Neural progenitor cell (in vitro differentiated cells): ENCODE measurements around the gene RARRES2. TPM values are rescaled to one million over a fixed set of nuclear protein-coding genes. Genes with fewer than 3 reads are reported as not detected.

ENCODE experiments used
- DNase-seq: peaks from one replicate; pipeline ENCODE4 v3.0.0-alpha.2; 2016; ENCODE audit warnings: low spot score
- H2AFZ ChIP-seq: fragments of 200-600 bp; sonication (generic); replicated peaks from 2 replicates; pipeline ENCODE4 v1.6.1; 2016; ENCODE audit warnings: antibody characterized with exemption
- H3F3A ChIP-seq: fragments of 200-600 bp; sonication (generic); 2 replicates; pipeline ENCODE4 v1.6.1; 2016; ENCODE audit warnings: antibody characterized with exemption, low read depth
- H3K27ac ChIP-seq: fragments of 200-600 bp; sonication (generic); 2 replicates; pipeline ENCODE4 v1.5.1; 2016; ENCODE audit warnings: mild to moderate bottlenecking
- H3K27me3 ChIP-seq: fragments of 200-600 bp; sonication (generic); 2 replicates; pipeline ENCODE4 v1.6.1; 2016; ENCODE audit warnings: mild to moderate bottlenecking, moderate library complexity
- H3K36me3 ChIP-seq: fragments of 200-600 bp; sonication (generic); 2 replicates; pipeline ENCODE4 v1.5.1; 2016
- H3K4me1 ChIP-seq: fragments of 200-600 bp; sonication (generic); 2 replicates; pipeline ENCODE4 v1.6.1; 2016; ENCODE audit warnings: mixed run types
- H3K4me2 ChIP-seq: fragments of 200-600 bp; sonication (generic); 2 replicates; pipeline ENCODE4 v1.6.1; 2016
- H3K4me3 ChIP-seq: fragments of 200-600 bp; sonication (generic); 2 replicates; pipeline ENCODE4 v1.5.1; 2016
- H3K79me2 ChIP-seq: fragments of 200-600 bp; sonication (generic); 2 replicates; pipeline ENCODE4 v1.6.1; 2016; ENCODE audit warnings: low read depth
- H3K9ac ChIP-seq: fragments of 200-600 bp; sonication (generic); 2 replicates; pipeline ENCODE4 v1.6.1; 2016
- H3K9me3 ChIP-seq: fragments of 200-600 bp; sonication (generic); 2 replicates; pipeline ENCODE4 v1.5.1; 2016; ENCODE audit warnings: low read depth
- H4K20me1 ChIP-seq: fragments of 200-600 bp; sonication (generic); 2 replicates; pipeline ENCODE4 v1.6.1; 2016; ENCODE audit warnings: low read depth
- H3K27ac Mint-ChIP-seq: 3 replicates; pipeline ENCODE4 v1.8.0; 2021; ENCODE audit warnings: mixed read lengths
- H3K27me3 Mint-ChIP-seq: 2 replicates; pipeline ENCODE4 v1.8.0; 2022; ENCODE audit warnings: low read depth, mild to moderate bottlenecking, inconsistent platforms, moderate library complexity, mixed read lengths; ENCODE audit not compliant: insufficient read depth
- H3K36me3 Mint-ChIP-seq: 3 replicates; pipeline ENCODE4 v1.8.0; 2021; ENCODE audit warnings: mixed read lengths
- H3K4me1 Mint-ChIP-seq: 3 replicates; pipeline ENCODE4 v1.8.0; 2021; ENCODE audit warnings: mixed read lengths
- H3K4me3 Mint-ChIP-seq: 3 replicates; pipeline ENCODE4 v1.8.0; 2021; ENCODE audit warnings: mild to moderate bottlenecking, moderate library complexity, mixed read lengths
- H3K9me3 Mint-ChIP-seq: 3 replicates; pipeline ENCODE4 v1.8.0; 2020; ENCODE audit warnings: mixed read lengths
- CTCF ChIP-seq: fragments of 200-600 bp; sonication (generic); IDR thresholded peaks from 2 replicates; pipeline ENCODE4 v1.5.1; 2017; ENCODE audit warnings: antibody characterized with exemption, mild to moderate bottlenecking
- EZH2 ChIP-seq: fragments of 200-600 bp; sonication (generic); IDR thresholded peaks from 2 replicates; pipeline ENCODE4 v1.6.1; 2017; ENCODE audit warnings: antibody characterized with exemption, mild to moderate bottlenecking, moderate library complexity
- EZH2phosphoT487 ChIP-seq: fragments of 200-600 bp; sonication (generic); IDR thresholded peaks from 2 replicates; pipeline ENCODE4 v1.6.1; 2017; ENCODE audit warnings: antibody characterized with exemption
- total RNA-seq: library from RNA; depleted of rRNA; stranded (reverse); fragments of >200 nt; gene quantifications from 2 replicates; pipeline ENCODE4 v1.2.3, GENCODE V29; 2015; ENCODE audit warnings: low replicate concordance

RARRES2 gene
- total RNA-seq, 1 donor from 2014 or later = 0.19 TPM

DNA sequence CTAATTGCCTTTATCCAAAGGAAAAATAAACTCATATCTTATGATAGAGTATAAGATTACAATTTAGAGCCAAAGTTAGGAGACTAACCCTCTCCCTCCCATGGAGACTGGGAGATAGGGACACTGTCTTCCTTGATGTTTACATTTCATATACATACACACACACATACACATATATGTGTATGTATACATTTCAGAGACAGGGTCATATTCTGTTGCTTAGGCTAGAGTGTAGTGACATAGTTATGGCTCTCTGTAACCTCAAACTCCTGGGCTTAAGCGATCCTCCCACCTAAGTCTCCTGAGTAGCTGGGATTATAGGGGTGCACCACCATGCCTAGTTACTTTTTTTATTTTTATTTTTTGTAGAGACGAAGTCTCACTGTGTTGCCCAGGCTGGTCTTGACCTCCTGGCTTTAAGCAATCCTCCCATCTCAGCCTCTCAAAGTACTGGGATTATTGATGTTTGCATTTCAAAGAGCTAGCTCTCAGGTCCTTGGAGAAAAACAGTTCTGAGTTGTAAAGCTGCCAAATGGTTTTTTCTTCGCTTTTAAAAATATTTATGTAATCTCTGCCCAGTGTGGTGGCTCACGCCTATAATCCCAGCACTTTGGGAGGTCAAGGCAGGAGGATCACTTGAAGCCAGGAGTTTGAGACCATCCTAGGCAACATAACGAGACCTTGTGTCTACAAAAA is 19.1 kb upstream of the RARRES2 start:
- Histone ChIP-seq H3K4me3 (no peak overlapping the region), H3K27ac (no peak overlapping the region)

DNA sequence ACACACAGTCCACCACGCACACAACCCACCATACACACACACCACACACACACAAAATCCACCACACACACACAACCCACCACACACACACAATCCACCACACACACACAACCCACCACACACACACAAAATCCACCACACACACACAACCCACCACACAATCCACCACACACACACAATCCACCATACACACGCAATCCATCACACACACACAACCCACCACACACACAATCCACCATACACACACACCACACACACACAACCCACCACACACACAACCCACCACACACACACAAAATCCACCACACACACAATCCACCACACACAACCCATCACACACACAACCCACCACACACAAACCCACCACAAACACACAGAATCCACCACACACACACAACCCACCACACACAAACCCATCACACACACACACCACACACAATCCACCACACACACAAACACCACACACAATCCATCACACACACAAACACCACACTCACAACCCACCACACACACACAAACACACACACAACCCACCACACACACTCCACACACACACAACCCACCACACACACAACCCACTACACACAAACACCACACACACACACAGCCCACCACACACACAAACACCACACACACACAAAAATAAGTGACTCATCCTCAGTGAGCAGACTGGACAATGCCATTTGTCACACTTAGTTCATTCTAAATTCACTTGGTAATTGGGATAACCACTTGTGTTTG is 18.4 kb upstream of the RARRES2 start:
- Histone ChIP-seq H3F3A (peaks cover 21% of the 10 kb centered on the region), H2AFZ (no peak overlapping the region), H3K4me1 (peaks cover 14% of the 10 kb centered on the region), H3K79me2 (no peaks in the 10 kb centered on the region), H3K4me2 (no peak overlapping the region), H3K4me3 (no peak overlapping the region), H4K20me1 (no peaks in the 10 kb centered on the region), H3K27me3 (no peaks in the 10 kb centered on the region), H3K9me3 (no peaks in the 10 kb centered on the region), H3K9ac (no peak overlapping the region), H3K36me3 (no peaks in the 10 kb centered on the region), H3K27ac (no peak overlapping the region)
- Mint-ChIP-seq H3K4me1 (peaks cover 43% of the 10 kb centered on the region), H3K27ac (peak overlapping the region; percentile 86), H3K36me3 (no peaks in the 10 kb centered on the region), H3K4me3 (peak overlapping the region; percentile 70), H3K27me3 (peaks cover 13% of the 10 kb centered on the region), H3K9me3 (peaks cover 2% of the 10 kb centered on the region)
- TF ChIP-seq EZH2phosphoT487 (no peak), EZH2 (no peak), CTCF (no peak)
- no peak for DNase-seq

More for the DNA sequence above, 19.1 kb upstream of the RARRES2 start:
- DNase-seq = no peak
- H3K36me3 Mint-ChIP-seq = no peaks in the 10 kb centered on the region
- H3K4me1 ChIP-seq = peaks cover 14% of the 10 kb centered on the region
- no peaks in the 10 kb centered on the region for H3K27me3 ChIP-seq
- no peak overlapping the region for H2AFZ ChIP-seq
- H4K20me1 ChIP-seq = no peaks in the 10 kb centered on the region
- H3K79me2 ChIP-seq = no peaks in the 10 kb centered on the region
- no peaks in the 10 kb centered on the region for H3K36me3 ChIP-seq
- H3K9ac ChIP-seq = no peak overlapping the region
- H3K4me2 ChIP-seq = no peak overlapping the region
- peaks cover 21% of the 10 kb centered on the region for H3F3A ChIP-seq
- TF ChIP-seq EZH2 (no peak), CTCF (no peak)
- no peak overlapping the region for H3K27ac Mint-ChIP-seq
- peaks cover 13% of the 10 kb centered on the region for H3K27me3 Mint-ChIP-seq
- peaks cover 2% of the 10 kb centered on the region for H3K9me3 Mint-ChIP-seq
- H3K9me3 ChIP-seq = no peaks in the 10 kb centered on the region
- peaks cover 44% of the 10 kb centered on the region for H3K4me1 Mint-ChIP-seq
- H3K4me3 Mint-ChIP-seq = peak overlapping the region; percentile 70

- Mint-ChIP-seq H3K9me3 (peaks cover 2% of the 10 kb centered on the region), H3K27me3 (peaks cover 16% of the 10 kb centered on the region), H3K27ac (no peak overlapping the region), H3K36me3 (no peaks in the 10 kb centered on the region), H3K4me1 (peaks cover 42% of the 10 kb centered on the region), H3K4me3 (peak overlapping the region; percentile 41)
- no peak overlapping the region for H3K4me3 ChIP-seq
- H3K79me2 ChIP-seq = no peaks in the 10 kb centered on the region
- H3K9ac ChIP-seq = no peak overlapping the region
- H3K36me3 ChIP-seq = no peaks in the 10 kb centered on the region
- no peak overlapping the region for H3K27ac ChIP-seq
- TF ChIP-seq CTCF = no peak
- TF ChIP-seq EZH2 = no peak
- no peak for TF ChIP-seq EZH2phosphoT487
- H3K4me1 ChIP-seq = peaks cover 14% of the 10 kb centered on the region
- no peak overlapping the region for H2AFZ ChIP-seq
- no peaks in the 10 kb centered on the region for H3K27me3 ChIP-seq
- H3F3A ChIP-seq = peaks cover 21% of the 10 kb centered on the region
- H3K4me2 ChIP-seq = no peak overlapping the region
- H4K20me1 ChIP-seq = no peaks in the 10 kb centered on the region
- no peak for DNase-seq
- H3K9me3 ChIP-seq = no peaks in the 10 kb centered on the region
Measured at GRCh38 chr7:150358988-150359621, 17.7 kb upstream of the RARRES2 start.
